ENCODE results near the gene ARHGEF28.
A peak's percentile ranks its signal among the peaks of the same experiment; 100 is the strongest.

ARHGEF28 gene

DNA sequence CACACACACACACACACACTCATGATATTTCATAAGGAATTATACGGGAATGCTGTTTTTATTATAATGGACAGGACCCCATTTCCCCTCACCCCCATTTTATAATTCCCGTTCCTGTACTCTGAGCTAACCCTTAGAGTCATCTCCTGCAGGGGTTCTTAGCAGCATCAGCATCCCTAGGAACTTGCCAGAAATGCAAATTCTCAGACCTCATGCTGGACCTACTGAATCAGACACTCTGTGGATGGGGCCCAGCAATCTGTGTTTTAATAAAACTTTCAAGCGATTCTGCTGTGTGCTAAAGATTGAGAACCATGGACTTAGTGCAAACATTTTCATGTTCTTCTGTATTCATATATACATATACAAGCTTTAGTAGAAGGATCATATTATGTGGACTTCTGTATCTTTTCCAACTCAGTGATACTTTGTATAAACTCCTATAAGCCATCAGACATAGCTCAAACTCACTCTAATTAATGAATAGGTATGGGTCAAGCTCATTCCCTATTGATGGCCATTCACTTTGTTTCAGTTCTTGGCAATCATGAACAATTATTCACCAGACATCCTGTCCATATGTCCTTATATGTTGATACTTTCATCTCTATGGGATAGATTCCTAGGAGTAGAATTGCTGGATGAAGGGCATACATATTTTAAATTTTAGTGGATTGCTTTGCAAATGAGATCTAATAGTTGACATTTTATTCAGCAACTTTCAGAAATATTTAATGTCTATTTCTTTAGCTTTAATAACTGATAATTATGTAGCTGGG, 65.5 kb downstream of the ARHGEF28 start:
- no peak for FAIRE-seq
- DNase-seq (ENCODE audit: extremely low spot score, insufficient read length, low read depth): no peak

DNA sequence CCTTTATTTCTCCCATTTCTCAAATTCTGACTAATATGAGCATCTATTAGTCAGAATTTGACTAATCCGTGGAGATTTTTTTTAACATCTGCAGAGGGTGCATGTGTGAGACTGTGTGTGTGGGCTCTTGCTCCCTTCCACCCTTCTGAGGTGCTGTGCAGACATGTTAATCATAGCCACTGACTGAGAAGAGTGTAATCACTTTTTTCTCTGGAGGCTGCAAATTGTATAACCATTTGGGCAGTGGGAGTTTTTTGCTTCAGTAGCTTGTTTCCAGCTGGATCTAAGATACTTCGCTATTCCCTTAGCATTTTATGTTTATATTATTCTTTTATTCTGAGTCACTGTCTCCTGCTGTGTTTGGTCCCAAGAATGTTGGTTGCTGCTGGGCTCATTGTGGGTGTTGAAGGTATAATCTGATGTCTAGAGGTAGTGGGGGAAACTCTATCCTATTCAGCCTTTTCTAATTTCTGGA, 66.2 kb downstream of the ARHGEF28 start:
- FAIRE-seq (peak; percentile 48), DNase-seq (ENCODE audit: extremely low spot score, insufficient read length, low read depth) (no peak)

DNA sequence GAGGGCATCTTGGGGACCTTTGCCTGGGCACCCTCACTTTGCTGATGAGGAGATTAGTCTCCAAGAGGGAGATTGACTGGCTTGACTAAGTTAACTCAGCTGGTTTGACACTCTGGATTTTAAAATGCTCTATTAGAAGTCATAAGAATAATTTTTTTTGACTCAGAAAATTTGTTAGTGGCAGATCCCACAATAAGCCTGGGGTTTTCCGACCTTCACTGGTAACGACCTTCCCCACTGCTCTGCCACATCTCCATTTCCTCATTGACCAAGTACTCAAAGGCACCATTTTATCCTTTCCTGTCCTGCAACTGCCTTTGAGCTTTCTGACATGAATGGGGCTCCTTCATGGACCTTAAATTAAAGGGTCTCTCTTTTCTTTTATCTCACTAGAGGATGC, 67.0 kb downstream of the ARHGEF28 start:
- DNase-seq (ENCODE audit: extremely low spot score, insufficient read length, low read depth): no peak

DNA sequence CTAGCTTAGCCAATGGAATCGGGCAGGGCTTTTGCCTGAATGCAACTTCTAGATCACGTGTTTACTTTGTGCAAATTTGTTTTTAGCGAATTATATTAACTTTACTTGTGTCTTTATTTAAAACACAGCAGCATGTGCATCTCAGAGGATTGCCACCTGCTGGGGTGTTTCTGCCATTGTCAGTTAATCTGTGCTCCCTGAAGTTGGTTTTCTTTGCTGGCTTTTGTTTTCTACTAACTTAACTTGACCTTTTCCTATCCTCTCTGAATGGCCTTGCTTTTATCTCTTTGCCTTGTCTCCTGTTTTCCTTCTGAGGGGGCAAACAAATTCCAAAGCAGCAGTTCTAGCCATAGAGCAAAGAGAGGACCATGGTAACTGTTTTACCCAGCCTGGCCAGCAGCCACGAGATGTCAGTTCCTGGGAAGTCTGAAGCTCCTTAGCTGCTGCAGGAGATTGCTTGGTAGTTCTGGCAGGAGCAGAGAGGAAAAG, 67.6 kb downstream of the ARHGEF28 start:
- FAIRE-seq (peak; percentile 70), DNase-seq (ENCODE audit: extremely low spot score, insufficient read length, low read depth) (no peak)

More for the DNA sequence above, 67.0 kb downstream of the ARHGEF28 start:
- FAIRE-seq: no peak

DNA sequence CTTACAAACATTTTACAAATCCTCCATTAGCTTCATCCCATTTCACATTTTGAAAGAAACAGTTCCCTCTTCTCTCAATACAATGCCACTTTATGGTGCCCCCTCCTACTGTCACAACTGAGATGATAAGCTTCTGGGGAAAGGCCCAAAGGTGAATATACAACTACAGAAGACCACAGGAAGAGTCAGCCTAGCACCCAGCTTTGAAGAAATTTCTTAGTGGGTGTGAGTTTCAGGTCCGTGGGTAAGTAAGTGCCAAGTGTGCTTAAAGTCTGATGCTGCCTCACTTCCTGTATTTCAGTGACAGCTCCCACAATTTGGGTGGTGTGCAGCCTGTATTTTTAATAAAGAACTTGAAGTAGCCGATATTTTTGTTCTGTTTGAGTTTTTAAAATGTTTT, 68.1 kb downstream of the ARHGEF28 start:
- DNase-seq (ENCODE audit: extremely low spot score, insufficient read length, low read depth): peak; percentile 14
- peak; percentile 85 for FAIRE-seq

DNA sequence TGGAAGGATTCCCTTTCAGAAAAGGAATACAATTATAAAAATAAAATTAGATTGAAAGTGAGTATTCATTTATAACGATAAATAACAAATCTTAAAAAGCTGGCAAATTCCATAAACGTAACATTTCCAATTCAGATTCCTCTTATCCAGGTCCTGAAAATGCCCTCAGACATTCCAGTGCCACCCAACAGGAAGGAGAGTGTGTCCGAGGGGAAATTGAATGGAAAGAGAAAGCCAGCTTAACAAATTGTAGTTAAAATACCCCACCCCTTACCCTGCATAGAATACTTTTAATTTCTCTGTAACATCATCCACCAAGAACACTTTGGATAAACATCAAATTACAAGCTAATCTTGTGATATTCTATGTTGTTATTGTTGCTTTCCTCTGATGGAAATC, 72.0 kb downstream of the ARHGEF28 start:
- DNase-seq (ENCODE audit: extremely low spot score, insufficient read length, low read depth) (no peak), FAIRE-seq (no peak)

DNA sequence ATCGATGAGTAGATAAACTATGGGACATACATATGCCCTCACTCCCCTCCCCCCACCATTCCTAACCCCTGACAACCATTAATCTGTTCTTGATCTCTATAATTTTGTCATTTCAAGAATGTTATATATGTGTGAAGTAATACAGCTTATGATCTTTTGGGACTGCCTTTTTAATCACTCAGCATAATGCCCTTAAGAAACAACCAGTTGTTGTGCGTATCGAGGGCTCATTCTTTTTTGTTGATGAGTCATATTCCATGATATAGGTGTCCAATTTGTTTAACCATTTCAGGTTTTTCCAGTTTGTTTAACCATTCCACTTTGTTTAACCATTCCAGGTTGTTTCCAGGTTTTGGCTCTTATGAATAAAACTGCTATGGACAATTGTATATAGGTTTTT, 75.6 kb downstream of the ARHGEF28 start:
- DNase-seq (ENCODE audit: extremely low spot score, insufficient read length, low read depth): no peak
- FAIRE-seq: no peak

DNA sequence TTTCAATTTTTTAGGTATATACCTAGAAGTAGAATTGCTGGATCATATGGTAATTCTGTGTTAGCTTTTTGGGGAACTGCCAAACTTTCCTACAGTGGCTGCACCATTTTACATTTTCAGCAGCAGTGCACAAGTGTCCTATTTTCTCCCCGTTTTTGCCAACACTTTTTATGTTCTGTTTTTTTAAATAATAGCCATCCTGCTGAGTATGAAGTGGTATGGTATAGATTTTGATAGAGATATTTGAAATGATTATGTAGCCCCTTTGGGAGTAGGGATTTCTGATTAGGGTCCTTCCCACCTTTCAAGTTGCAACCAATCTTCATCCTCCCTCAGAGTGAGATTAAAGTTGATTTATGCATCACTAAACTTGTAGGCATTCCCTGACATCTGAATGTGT, 76.5 kb downstream of the ARHGEF28 start:
- FAIRE-seq (no peak), DNase-seq (ENCODE audit: extremely low spot score, insufficient read length, low read depth) (no peak)

DNA sequence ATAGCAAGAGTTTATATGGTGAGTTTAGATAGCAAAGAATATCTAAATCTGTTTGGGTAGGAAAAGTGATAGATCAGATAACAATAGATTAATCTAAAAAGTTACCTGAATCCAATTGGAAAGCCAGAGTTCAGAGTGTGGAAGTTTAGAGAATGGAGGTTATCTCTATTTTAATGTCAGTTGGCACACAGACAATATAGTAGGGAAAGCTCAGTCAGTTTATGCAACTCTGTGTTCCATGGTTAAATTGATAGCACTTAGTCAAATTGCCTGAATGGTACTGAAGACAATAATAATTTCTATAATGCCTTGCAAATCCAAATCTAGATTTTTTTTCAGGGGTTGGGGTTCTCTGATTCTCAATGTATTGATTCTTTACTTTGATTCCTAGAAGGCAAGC, 77.0 kb downstream of the ARHGEF28 start:
- DNase-seq (ENCODE audit: extremely low spot score, insufficient read length, low read depth) (no peak), FAIRE-seq (no peak)

DNA sequence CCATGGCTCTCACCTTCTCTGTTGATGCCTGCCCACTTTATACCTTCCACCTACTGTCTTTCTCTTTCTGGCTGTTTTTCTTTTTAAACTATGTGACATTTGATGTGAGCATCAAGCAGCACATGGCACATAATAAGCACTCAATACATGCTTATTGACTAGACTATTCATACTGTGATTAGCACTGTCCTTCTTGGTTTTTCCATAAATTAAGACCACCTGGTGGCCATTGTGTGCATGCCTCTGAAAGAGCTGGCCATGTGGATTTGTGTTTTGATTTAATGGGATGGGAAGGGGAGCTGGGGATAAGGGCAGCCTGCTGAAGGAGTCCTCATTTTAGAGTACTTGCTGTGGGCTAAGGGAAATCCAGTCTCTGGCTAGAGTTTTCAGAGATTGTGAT, 79.4 kb downstream of the ARHGEF28 start:
- DNase-seq (ENCODE audit: extremely low spot score, insufficient read length, low read depth) (no peak), FAIRE-seq (no peak)

DNA sequence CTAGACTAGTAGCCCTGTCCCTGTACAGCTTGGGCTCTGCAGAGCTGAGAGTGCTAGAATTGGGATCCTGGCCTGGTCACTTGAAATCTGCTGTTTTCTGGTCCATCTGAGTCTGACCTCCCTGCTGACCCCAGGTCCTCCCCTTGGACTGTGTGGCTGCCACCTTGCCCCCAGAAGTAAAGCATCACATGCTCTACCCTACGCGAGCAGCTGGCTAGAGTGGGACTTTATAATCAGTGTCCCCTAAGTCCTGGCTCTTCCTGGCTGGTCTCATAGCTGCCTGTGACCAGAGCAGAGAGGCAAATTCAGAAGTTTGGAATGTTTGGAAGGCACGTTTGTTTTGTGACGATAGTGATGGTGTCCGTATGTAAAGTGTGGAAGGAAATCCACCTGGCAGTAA, 81.0 kb downstream of the ARHGEF28 start:
- FAIRE-seq (no peak), DNase-seq (ENCODE audit: extremely low spot score, insufficient read length, low read depth) (no peak)

DNA sequence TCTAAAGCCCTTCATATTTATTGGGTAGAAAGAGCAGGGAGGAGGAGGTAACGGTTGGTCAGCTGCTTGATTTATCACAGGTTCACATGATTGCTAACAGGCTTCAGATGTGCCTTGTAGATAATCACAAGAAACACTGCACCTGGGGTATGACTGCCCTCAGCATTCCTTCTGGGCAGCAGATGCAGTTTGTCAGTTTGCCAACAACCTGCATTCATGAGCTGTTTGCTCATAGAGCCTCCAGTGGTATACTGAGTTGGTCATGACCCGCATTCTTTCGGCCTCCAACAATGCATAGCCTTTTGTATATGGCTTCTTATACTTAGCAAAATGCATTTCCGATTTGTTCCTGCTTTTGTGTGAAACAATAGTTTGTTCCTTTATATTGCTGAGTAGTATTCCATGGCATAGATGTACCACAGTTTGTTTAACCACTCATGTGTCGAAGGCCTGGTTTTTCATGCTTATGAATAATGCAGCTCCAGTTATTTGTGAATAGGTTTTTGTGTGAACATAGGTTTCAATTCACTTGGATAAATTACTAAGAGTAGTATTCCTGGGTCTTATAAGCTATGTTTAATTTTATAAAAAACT, 83.6 kb downstream of the ARHGEF28 start:
- no peak for FAIRE-seq
- no peak for DNase-seq (ENCODE audit: extremely low spot score, insufficient read length, low read depth)

DNA sequence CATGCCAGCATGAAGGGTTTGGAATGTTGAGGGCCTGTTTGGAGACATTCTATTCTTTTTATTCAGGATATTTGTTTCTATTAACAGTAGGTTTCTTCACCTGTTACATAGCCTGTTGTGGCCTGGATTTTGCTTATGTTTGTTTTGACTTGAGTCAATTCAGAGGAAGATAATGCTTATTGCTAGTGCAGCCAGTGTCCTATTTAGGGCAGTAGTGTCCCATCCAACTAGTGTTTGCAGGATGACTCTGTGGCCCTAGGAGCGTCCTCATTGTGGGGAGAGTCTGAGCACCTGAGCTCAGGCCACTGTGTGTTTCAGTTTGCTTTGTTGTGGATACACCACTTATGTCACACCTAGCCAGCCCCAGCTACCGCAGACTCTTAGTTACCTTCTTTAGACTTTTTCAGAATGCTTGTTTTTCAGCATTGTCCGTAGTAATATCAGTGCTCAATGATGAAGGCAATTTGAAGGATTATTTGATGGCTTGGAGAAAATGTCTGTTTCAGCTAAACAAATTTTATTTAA, 90.3 kb downstream of the ARHGEF28 start:
- FAIRE-seq: no peak

DNA sequence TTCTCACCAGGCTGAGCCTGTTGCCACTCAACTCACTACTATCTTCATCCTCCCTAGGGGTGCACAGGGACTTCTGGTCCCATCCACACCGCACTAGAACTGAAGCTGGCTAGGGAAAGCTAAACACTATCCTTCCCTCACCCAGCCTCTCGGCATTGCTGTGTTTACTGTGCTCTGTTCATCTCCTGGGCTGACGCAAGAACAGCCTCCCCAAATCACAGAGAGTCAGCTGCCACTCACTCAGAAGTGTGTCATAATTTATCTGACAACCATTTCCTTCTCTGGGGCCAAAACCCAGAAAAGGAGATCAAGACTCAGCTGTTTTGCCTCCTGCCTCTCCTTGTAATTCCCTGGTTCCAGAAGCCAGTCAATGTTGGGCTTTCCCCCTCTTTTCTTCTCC, 92.8 kb downstream of the ARHGEF28 start:
- no peak for FAIRE-seq
- DNase-seq (ENCODE audit: extremely low spot score, insufficient read length, low read depth): no peak

More for the DNA sequence above, 90.3 kb downstream of the ARHGEF28 start:
- DNase-seq (ENCODE audit: extremely low spot score, insufficient read length, low read depth): no peak

DNA sequence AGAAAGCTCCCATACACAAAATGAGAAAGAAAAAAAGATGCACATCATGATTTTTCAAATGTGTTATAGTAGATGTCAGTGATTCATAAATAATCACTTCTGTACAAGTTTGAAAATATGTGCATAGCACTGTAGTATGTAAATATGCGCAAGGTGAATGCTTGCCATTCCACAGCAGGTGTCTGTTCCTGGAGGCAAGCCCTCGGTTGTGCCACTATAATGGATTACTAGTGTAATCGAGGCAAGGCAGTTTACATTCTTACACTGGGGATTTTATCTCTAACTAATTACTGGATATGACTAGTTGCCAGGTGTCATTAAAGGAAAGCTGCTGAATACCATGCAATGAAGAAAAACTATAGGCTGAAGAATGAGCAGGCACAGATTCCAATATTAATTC, 93.6 kb downstream of the ARHGEF28 start:
- DNase-seq (ENCODE audit: extremely low spot score, insufficient read length, low read depth) (no peak), FAIRE-seq (no peak)

DNA sequence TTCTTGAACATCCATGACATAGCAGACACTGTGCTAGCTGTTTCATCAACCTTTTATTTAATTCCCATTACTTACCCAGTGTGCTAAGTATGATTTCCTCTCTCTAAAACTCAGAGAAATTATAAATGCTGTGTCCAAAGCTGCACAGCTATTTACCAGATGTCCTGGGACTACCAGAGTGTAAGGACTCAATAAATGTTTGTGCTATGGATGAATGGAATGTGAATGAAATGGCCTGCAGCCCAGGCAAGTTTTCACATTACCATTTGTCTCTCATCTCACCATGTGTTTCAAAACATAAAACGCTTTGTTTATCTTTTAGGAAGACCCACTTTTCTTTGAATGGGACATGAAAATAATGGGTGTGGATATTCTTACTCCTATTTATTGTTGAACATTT, 96.2 kb downstream of the ARHGEF28 start:
- no peak for FAIRE-seq
- no peak for DNase-seq (ENCODE audit: extremely low spot score, insufficient read length, low read depth)

DNA sequence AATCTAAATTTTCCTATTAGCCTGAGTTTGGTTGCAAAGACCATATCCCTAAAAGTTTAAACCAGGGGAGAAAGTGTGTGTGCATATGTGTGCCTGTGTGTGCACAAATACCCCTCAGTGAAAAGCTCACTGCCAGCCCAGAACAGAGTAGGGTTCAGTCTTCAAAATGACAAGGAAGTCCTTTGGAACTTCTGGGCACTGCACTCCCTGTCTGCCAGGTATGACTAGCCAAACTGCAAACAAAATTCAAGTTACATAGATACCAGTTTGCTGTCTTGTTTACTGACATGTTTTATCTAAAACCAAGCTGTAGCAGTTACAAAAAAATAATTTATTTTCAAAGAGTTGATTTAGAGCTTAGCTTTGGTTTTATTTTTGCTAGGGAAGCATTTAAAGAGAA, 100.1 kb downstream of the ARHGEF28 start:
- DNase-seq (ENCODE audit: extremely low spot score, insufficient read length, low read depth) (no peak), FAIRE-seq (no peak)

DNA sequence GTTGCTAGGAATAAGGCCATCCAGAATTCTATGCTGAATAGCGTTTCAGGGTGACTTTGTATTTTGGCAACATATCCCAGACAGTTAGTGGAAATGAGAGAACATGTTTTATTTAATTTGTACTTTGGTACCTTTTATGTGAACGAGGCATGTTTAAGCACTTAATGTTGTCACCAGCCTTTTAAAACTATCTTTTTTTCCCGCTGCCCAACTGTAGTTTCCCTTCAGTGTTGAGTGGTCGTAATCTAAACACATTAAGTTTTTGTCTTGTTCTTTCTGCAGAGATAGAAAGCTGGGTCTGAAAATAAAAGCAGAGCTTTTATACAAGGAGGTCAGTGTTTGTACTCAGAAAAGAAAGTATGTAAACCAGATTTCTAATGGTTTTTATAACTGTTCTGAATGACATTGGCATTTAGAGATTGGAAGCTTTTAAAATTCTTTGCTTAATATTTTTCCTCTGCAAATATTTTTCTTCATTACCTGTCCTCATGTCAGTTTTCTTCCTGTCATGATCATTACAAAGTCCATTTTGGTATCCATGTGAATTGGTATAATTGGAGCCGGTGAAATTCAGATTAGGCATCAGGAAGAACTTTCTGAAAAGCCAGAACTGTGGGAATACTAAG, 100.7 kb downstream of the ARHGEF28 start:
- FAIRE-seq (no peak), DNase-seq (ENCODE audit: extremely low spot score, insufficient read length, low read depth) (no peak)

DNA sequence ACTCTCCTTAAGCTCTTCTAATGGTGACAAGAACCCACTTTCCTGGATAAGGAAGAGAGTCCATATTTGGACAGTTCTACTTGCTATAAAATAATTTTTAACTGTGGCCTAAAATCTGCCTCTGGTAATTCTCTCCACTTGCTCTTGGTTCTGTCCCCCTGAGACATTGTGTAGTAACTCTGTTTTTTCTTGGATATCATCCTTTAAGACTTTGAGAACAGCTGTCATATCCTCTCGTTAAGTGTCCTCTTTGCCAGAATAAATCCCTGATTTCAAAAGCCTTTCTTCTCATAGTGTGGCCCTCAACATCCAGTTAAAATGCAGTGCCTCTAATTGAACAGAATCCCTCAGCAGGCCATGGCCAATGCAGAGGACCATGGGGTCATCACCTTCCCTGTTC, 101.5 kb downstream of the ARHGEF28 start:
- FAIRE-seq: no peak
- DNase-seq (ENCODE audit: extremely low spot score, insufficient read length, low read depth): no peak

DNA sequence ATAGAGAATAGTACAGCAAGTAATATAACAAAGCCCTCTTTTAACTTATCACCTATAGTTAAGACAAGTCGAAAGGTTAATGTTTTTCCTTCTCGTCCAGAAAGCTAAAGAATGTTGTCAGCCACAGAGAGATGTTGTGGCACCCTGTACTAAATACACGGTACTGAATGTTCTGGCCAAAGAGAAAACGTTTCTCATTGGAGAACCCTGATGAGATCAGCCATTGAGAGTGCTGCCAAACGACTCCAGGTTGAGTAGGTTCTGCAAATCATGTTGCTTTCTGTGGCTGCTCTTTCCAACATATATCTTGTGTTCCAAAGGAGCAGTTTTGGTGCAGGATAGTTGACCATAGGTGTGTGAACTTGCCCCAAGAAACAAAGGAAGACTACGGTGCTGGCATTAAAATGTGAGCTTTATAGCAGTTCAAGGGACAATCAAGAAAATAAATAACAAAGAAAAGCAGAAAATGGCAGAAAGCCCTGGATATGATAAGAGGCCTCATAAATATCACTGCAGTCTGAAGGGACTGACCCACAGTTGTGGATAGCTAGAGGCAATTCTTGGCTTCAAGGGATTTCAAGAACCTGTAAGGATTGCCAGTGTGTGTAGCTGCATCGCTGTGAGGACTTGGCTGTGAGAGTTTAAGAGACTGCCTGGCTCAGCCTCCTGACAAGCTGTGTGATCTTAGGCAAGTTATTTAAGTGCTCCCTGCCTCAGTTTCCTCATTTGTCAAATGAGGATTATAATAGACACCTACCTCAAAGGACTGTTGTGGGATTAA, 102.7 kb downstream of the ARHGEF28 start:
- DNase-seq (ENCODE audit: extremely low spot score, insufficient read length, low read depth) (no peak), FAIRE-seq (no peak)

All from GM18507 (cell line).